Activated B cell treated with CpG ODN at 0.5 μM for 24 hours (primary cell): ENCODE results near the gene EDDM13. TPM values are rescaled to one million over a fixed set of nuclear protein-coding genes. Genes with fewer than 3 reads are reported as not detected.

Source experiments
- ATAC-seq: fragments of 200-7000 bp; cut with Tn5 transposase; one replicate; pipeline ENCODE4 v1.10.0; 2021; ENCODE audit warnings: low read depth, mild to moderate bottlenecking, moderate library complexity
- CTCF ChIA-PET: fragments of 350-600 bp; sonication (Branson Sonifier 250); formaldehyde crosslinking; loops from one replicate; lab custom pipeline; 2021; ENCODE audit warnings: antibody characterized with exemption; lab: Charles Lee
- POLR2A ChIA-PET: fragments of 350-600 bp; sonication (Branson Sonifier 250); formaldehyde crosslinking; loops from one replicate; lab custom pipeline; 2021; ENCODE audit warnings: antibody characterized with exemption; lab: Charles Lee
- DNase-seq: peaks from one replicate; pipeline ENCODE4 v3.0.0; 2022
- H3K27ac Mint-ChIP-seq: one replicate; pipeline ENCODE4 v1.8.0; 2020; ENCODE audit warnings: mixed read lengths
- H3K27me3 Mint-ChIP-seq: one replicate; pipeline ENCODE4 v1.8.0; 2021; ENCODE audit warnings: mixed read lengths
- H3K36me3 Mint-ChIP-seq: one replicate; pipeline ENCODE4 v1.8.0; 2021; ENCODE audit warnings: low read depth, mixed read lengths
- H3K4me1 Mint-ChIP-seq: one replicate; pipeline ENCODE4 v1.8.0; 2021; ENCODE audit warnings: mixed read lengths
- H3K4me3 Mint-ChIP-seq: one replicate; pipeline ENCODE4 v1.8.0; 2020; ENCODE audit warnings: mild to moderate bottlenecking, mixed read lengths
- H3K9me3 Mint-ChIP-seq: one replicate; pipeline ENCODE4 v1.8.0; 2020; ENCODE audit warnings: mixed read lengths
- CTCF ChIP-seq: fragments of 200-600 bp; IDR thresholded peaks from one replicate; pipeline ENCODE4 v1.8.0; 2022; ENCODE audit warnings: antibody characterized with exemption, mild to moderate bottlenecking
- intact Hi-C: fragments of 100-400 bp; cut with micrococcal nuclease; formaldehyde crosslinking; loops from one replicate; pipeline ENCODE4 v1.15.1; 2024
- total RNA-seq: library from RNA; stranded (reverse); gene quantifications from 2 replicates; pipeline ENCODE4 v1.2.3, GENCODE V29; 2022

The EDDM13 gene
- total RNA-seq, 1 donor from 2014 or later, result not detected

DNA sequence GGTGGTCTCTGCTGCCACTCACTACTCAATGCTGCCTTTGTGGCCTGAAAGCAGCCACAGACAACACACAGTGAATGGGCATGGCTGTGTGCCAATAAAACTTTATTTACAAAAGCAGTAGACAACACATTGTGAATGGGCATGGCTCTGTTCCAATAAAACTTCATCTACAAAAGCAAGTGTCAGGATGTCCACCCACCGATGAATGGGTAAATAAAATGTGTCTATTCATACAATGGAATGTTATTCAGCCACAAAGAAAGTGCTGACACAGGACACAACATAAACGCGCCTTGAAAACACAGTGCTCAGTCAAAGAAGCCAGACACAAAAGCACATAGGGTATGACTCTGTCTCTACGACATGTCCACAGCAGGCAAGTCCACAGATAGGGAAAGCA lies 22.0 kb downstream of the EDDM13 start:
- no peak for TF ChIP-seq CTCF
- CTCF ChIA-PET, result no interaction called here
- no peaks in the 10 kb centered on the region for H3K9me3 Mint-ChIP-seq
- no peak overlapping the region for H3K27ac Mint-ChIP-seq
- no peaks in the 10 kb centered on the region for H3K4me1 Mint-ChIP-seq
- intact Hi-C loops, result no loop called here
- peaks cover 33% of the 10 kb centered on the region for H3K36me3 Mint-ChIP-seq
- H3K4me3 Mint-ChIP-seq, result no peak overlapping the region
- ATAC-seq, result no peak
- no peaks in the 10 kb centered on the region for H3K27me3 Mint-ChIP-seq
- POLR2A ChIA-PET, result no interaction called here
- no peak for DNase-seq

DNA sequence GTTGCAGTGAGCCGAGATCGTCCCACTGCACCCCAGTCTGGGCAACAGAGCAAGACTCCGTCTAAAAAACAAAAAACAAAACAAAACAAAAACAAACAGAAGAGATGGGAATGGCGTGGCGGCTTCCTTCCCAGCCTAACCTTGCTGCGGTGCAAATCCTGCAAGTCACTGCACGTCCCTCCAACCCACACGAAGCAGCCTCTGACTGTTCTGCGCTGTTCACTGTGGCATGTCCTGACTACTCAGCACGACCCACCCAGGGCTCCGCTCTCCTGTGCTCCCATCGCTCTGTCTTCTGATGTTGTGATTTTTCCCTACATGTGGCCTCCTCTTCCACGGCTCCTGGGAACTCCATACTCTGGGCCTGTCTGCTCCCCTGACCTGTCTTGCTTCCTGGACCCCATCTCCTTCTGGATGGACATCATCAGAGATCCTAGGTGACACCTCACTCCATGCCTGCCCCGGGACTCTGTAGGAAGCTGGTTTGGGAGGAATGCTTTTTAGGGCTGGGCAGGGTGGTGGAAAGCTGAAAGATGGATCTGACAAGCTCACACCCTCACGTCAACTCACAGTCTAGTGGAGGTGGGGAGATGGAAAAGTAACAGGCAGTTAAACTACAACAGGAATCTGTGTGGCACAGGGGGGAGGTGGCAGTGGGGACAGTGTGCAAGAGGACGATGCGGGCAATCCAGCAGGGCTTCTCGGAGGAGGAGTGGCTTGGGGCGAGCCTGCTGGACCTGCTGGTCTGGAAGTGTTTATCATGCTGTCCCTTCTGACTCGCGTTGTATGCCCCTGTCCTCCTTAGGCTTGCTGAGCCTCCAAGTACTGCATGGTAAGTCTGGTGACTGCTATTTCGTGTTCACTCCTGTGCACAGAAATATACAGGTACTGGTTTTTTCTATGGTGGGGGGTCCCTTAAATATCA lies 23.2 kb downstream of the EDDM13 start:
- DNase-seq (no peak), ATAC-seq (no peak)
- ChIA-PET POLR2A (no interaction called here), CTCF (no interaction called here)
- Mint-ChIP-seq H3K4me1 (no peaks in the 10 kb centered on the region), H3K27me3 (no peaks in the 10 kb centered on the region), H3K36me3 (peaks cover 33% of the 10 kb centered on the region), H3K4me3 (no peak overlapping the region), H3K9me3 (no peaks in the 10 kb centered on the region), H3K27ac (no peak overlapping the region)
- no peak for TF ChIP-seq CTCF
- intact Hi-C loops, result no loop called here

DNA sequence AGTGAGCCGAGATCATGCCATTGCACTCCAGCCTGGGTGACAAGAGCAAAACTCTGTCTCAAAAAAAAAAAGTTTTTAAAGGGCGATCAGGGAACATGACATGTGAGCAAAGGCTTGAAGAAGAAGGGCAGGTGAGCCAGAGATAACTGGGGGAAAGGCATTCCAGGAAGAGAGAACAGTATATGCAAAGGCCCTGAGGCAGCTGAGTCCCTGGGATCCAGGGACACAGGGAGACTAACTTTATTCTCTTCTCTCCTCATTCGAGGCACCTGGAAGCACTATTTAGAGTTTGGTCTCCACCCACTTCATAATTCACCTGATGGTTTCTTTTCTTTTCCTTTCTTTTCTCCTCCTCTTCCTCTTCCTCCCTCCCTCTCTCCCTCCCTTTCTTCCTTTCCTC lies 24.5 kb downstream of the EDDM13 start:
- DNase-seq (no peak), ATAC-seq (no peak)
- H3K4me1 Mint-ChIP-seq, result peaks cover 3% of the 10 kb centered on the region
- no peaks in the 10 kb centered on the region for H3K27me3 Mint-ChIP-seq
- H3K36me3 Mint-ChIP-seq, result peaks cover 33% of the 10 kb centered on the region
- no peaks in the 10 kb centered on the region for H3K9me3 Mint-ChIP-seq
- ChIA-PET POLR2A (no interaction called here), CTCF (no interaction called here)
- intact Hi-C loops, result no loop called here
- TF ChIP-seq CTCF, result no peak
- no peak overlapping the region for H3K27ac Mint-ChIP-seq
- no peak overlapping the region for H3K4me3 Mint-ChIP-seq

DNA sequence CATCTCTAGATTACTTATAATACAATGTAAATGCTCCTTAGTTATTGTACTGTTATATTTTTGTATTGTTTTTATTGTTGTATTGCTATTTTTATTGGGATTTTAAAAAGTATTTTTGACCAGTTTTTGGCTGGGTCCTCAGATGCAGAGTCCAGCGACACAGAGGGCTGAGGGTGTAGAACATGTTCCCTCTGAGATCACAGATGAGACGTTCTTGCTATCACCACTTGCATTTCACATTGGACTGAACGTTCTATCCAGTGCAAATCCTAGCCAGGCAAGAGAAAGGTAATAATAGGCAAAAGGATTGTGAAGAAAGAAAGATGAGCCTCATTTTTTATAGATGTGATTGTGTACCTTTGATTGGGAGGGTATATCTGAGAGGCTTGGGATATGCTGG lies 27.1 kb downstream of the EDDM13 start:
- intact Hi-C loops, result no loop called here
- ATAC-seq (no peak), DNase-seq (no peak)
- Mint-ChIP-seq H3K4me1 (peaks cover 3% of the 10 kb centered on the region), H3K9me3 (no peaks in the 10 kb centered on the region), H3K36me3 (peaks cover 38% of the 10 kb centered on the region), H3K27ac (no peak overlapping the region), H3K4me3 (no peak overlapping the region), H3K27me3 (no peaks in the 10 kb centered on the region)
- POLR2A ChIA-PET, result no interaction called here
- no peak for TF ChIP-seq CTCF
- CTCF ChIA-PET, result interaction anchor here (0.6 kb wide), 1 partner anchor 10 kb away, joined by 3 read pairs; no protein-coding TSS in a partner anchor

- DNase-seq, result no peak
- CTCF ChIA-PET, result no interaction called here
- no peak overlapping the region for H3K27ac Mint-ChIP-seq
- peaks cover 3% of the 10 kb centered on the region for H3K4me1 Mint-ChIP-seq
- TF ChIP-seq CTCF, result no peak
- POLR2A ChIA-PET, result no interaction called here
- intact Hi-C loops, result no loop called here
- H3K36me3 Mint-ChIP-seq, result peaks cover 43% of the 10 kb centered on the region
- H3K4me3 Mint-ChIP-seq, result no peak overlapping the region
- no peaks in the 10 kb centered on the region for H3K9me3 Mint-ChIP-seq
- no peaks in the 10 kb centered on the region for H3K27me3 Mint-ChIP-seq
- ATAC-seq, result no peak
Observed at GRCh38 chr19:56301155-56301554, 28.6 kb downstream of the EDDM13 start.
